HCT116 (cell line): Measurements from ENCODE around the gene KCNAB2.

Experiments used
- CEBPB ChIP-seq: IDR thresholded peaks from 2 replicates; pipeline ENCODE4 v1.6.1; 2012; ENCODE audit warnings: low read depth
- EZH2 ChIP-seq: fragments of 200-600 bp; sonication (generic); IDR thresholded peaks from 2 replicates; pipeline ENCODE4 v1.6.1; 2017; ENCODE audit warnings: antibody characterized with exemption, mixed run types
- EZH2phosphoT487 ChIP-seq: fragments of 200-600 bp; IDR thresholded peaks from 2 replicates; pipeline ENCODE4 v1.6.1; 2018; ENCODE audit warnings: antibody characterized with exemption, borderline replicate concordance
- JUND ChIP-seq: IDR thresholded peaks from 2 replicates; pipeline ENCODE4 v1.6.1; 2012
- POLR2A ChIP-seq: IDR thresholded peaks from 2 replicates; pipeline ENCODE4 v1.7.0; 2011; ENCODE audit warnings: borderline replicate concordance; ENCODE audit not compliant: insufficient read depth, insufficient read length; ENCODE audit errors: extremely low read depth
- POLR2AphosphoS5 ChIP-seq: IDR thresholded peaks from 2 replicates; pipeline ENCODE4 v1.6.1; 2011; ENCODE audit warnings: mild to moderate bottlenecking, low read depth, low read length, moderate library complexity
- REST ChIP-seq: IDR thresholded peaks from 2 replicates; pipeline ENCODE4 v1.6.1; 2012; ENCODE audit warnings: low read depth
- SP1 ChIP-seq: IDR thresholded peaks from 2 replicates; pipeline ENCODE4 v1.6.1; 2012; ENCODE audit warnings: low read depth
- SRF ChIP-seq: IDR thresholded peaks from 2 replicates; pipeline ENCODE4 v1.6.1; 2012; ENCODE audit warnings: low read depth
- TCF7L2 ChIP-seq: IDR thresholded peaks from 2 replicates; pipeline ENCODE4 v1.7.0; 2011; ENCODE audit warnings: borderline replicate concordance, inconsistent platforms; ENCODE audit not compliant: insufficient read depth, insufficient read length; ENCODE audit errors: extremely low read depth
- ZBTB33 ChIP-seq: IDR thresholded peaks from 2 replicates; pipeline ENCODE4 v1.6.1; 2011; ENCODE audit warnings: mild to moderate bottlenecking, low read length, moderate library complexity; ENCODE audit not compliant: insufficient replicate concordance; ENCODE audit errors: extremely low read depth
- TF ChIP-seq, protein P1 (sequence below), 3 experiments: fragments of 200-600 bp in 1 of 3; sonication (generic) in 1 of 3; IDR thresholded peaks in 2 of 3; conservative IDR thresholded peaks in 1 of 3; 2 replicates each; pipeline ENCODE4 v1.5.1; 2012 to 2017; ENCODE audit warnings: low read depth in 2 of 3, low read length in 2 of 3, antibody characterized with exemption in 1 of 3, borderline replicate concordance in 1 of 3, control low read depth in 1 of 3, mild to moderate bottlenecking in 1 of 3, mixed read lengths in 1 of 3, mixed run types in 1 of 3, moderate library complexity in 1 of 3; ENCODE audit not compliant: insufficient read depth in 1 of 3
- TF ChIP-seq, protein P2 (sequence below): IDR thresholded peaks from 2 replicates; pipeline ENCODE4 v1.6.1; 2012

- TF ChIP-seq, protein P1, sequence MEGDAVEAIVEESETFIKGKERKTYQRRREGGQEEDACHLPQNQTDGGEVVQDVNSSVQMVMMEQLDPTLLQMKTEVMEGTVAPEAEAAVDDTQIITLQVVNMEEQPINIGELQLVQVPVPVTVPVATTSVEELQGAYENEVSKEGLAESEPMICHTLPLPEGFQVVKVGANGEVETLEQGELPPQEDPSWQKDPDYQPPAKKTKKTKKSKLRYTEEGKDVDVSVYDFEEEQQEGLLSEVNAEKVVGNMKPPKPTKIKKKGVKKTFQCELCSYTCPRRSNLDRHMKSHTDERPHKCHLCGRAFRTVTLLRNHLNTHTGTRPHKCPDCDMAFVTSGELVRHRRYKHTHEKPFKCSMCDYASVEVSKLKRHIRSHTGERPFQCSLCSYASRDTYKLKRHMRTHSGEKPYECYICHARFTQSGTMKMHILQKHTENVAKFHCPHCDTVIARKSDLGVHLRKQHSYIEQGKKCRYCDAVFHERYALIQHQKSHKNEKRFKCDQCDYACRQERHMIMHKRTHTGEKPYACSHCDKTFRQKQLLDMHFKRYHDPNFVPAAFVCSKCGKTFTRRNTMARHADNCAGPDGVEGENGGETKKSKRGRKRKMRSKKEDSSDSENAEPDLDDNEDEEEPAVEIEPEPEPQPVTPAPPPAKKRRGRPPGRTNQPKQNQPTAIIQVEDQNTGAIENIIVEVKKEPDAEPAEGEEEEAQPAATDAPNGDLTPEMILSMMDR (IDR thresholded peaks at IDR 0.05 in 2 of 3, conservative IDR thresholded peaks at IDR 0.05 in 1 of 3; ENCODE audit: borderline replicate concordance in 1 of 3, insufficient read depth in 1 of 3, low read depth in 2 of 3, low read length in 2 of 3), result no peak
- TF ChIP-seq SRF (no peak), POLR2A (no peak), CEBPB (no peak), EZH2 (no peak), SP1 (no peak), REST (no peak), TCF7L2 (no peak), JUND (no peak), POLR2AphosphoS5 (no peak), ZBTB33 (no peak), EZH2phosphoT487 (no peak)
- TF ChIP-seq, protein P2, sequence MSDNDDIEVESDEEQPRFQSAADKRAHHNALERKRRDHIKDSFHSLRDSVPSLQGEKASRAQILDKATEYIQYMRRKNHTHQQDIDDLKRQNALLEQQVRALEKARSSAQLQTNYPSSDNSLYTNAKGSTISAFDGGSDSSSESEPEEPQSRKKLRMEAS, result no peak
Measured at GRCh38 chr1:6084781-6085495, 39.2 kb downstream of the KCNAB2 start.
